HUES6 (cell line): ENCODE measurements around the gene EMD.

ENCODE experiments used
- H3K27ac ChIP-seq: 2 replicates; pipeline ENCODE4 v1.7.0; 2013; ENCODE audit warnings: low read depth, mild to moderate bottlenecking, low read length, inconsistent platforms
- H3K27me3 ChIP-seq: 2 replicates; pipeline ENCODE4 v1.6.1; 2013; ENCODE audit warnings: low read length; ENCODE audit not compliant: control insufficient read depth, insufficient read depth
- H3K36me3 ChIP-seq: 2 replicates; pipeline ENCODE4 v1.6.1; 2013; ENCODE audit warnings: low read length; ENCODE audit not compliant: control insufficient read depth, insufficient read depth
- H3K4me1 ChIP-seq: 2 replicates; pipeline ENCODE4 v1.6.1; 2013; ENCODE audit warnings: low read length; ENCODE audit not compliant: control insufficient read depth, insufficient read depth
- H3K4me3 ChIP-seq: 2 replicates; pipeline ENCODE4 v1.5.1; 2013; ENCODE audit warnings: low read depth, low read length
- H3K9ac ChIP-seq: one replicate; pipeline ENCODE4 v1.6.1; 2013; ENCODE audit warnings: mild to moderate bottlenecking, low read length
- H3K9me3 ChIP-seq: 2 replicates; pipeline ENCODE4 v1.6.1; 2013; ENCODE audit warnings: low read depth, low read length; ENCODE audit not compliant: control insufficient read depth, insufficient read depth

The EMD gene

GRCh38 chrX:154408659-154409221, 29.6 kb downstream of the EMD start:
- peak overlapping the region; percentile 73 for H3K9ac ChIP-seq
- no peaks in the 10 kb centered on the region for H3K27me3 ChIP-seq
- H3K9me3 ChIP-seq, result peaks cover 12% of the 10 kb centered on the region; the same call in 1 of the 2 replicates
- H3K4me1 ChIP-seq, result peaks cover 13% of the 10 kb centered on the region
- peak overlapping the region; percentile 61 for H3K4me3 ChIP-seq
- H3K36me3 ChIP-seq, result peaks cover 9% of the 10 kb centered on the region; the same call in 1 of the 2 replicates
- no peak overlapping the region for H3K27ac ChIP-seq

GRCh38 chrX:154409222-154409871, 30.3 kb downstream of the EMD start, which contains the start of gene DNASE1L1:
DNASE1L1 (minus strand) TSS chrX:154409254; CDS start chrX:154405568, 3,686 bp downstream.
- H3K27me3 ChIP-seq, result no peaks in the 10 kb centered on the region

GRCh38 chrX:154411981-154412340, 32.9 kb downstream of the EMD start:
- Histone ChIP-seq H3K4me1 (peaks cover 13% of the 10 kb centered on the region), H3K27me3 (no peaks in the 10 kb centered on the region), H3K36me3 (peaks cover 16% of the 10 kb centered on the region; the same call in 1 of the 2 replicates), H3K4me3 (peak overlapping the region; percentile 77), H3K9ac (peak overlapping the region; percentile 56), H3K27ac (peak overlapping the region; percentile 54; the same call in 1 of the 2 replicates), H3K9me3 (peaks cover 11% of the 10 kb centered on the region; the same call in 1 of the 2 replicates)

More at GRCh38 chrX:154409222-154409871, 30.3 kb downstream of the EMD start, which contains the start of gene DNASE1L1:
- Histone ChIP-seq H3K9me3 (peaks cover 12% of the 10 kb centered on the region; the same call in 1 of the 2 replicates), H3K27ac (peak within 1 kb of the TSS; percentile 18; the same call in 1 of the 2 replicates), H3K4me1 (peaks cover 13% of the 10 kb centered on the region), H3K36me3 (peaks cover 12% of the 10 kb centered on the region; the same call in 1 of the 2 replicates), H3K9ac (peak within 1 kb of the TSS; percentile 73), H3K4me3 (peak within 1 kb of the TSS; percentile 61)

DNA sequence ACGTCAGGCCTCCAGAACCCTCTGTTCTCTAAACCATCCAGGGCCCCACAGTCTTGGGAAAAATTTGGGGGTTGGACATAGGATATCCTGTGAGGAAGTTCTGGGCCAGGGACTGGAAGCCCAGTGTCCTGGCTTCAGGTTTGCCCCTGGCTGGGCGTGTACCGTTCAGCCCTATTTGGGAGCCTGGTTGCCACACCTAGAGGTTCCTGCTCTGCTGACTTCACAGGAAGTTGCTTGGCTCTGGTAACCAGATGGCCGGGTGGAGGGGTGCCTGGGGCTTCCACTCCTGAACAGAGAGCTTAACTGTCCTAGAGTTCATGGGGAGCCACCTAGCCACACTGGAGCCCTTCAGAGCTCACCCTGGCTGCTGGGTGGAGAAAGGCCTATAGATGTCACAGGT, 33.4 kb downstream of the EMD start:
- Histone ChIP-seq H3K4me1 (peaks cover 13% of the 10 kb centered on the region), H3K27me3 (no peaks in the 10 kb centered on the region), H3K27ac (no peak overlapping the region), H3K36me3 (peaks cover 16% of the 10 kb centered on the region; the same call in 1 of the 2 replicates), H3K9me3 (peaks cover 11% of the 10 kb centered on the region; the same call in 1 of the 2 replicates), H3K4me3 (peak overlapping the region; percentile 77), H3K9ac (peak overlapping the region; percentile 56)

DNA sequence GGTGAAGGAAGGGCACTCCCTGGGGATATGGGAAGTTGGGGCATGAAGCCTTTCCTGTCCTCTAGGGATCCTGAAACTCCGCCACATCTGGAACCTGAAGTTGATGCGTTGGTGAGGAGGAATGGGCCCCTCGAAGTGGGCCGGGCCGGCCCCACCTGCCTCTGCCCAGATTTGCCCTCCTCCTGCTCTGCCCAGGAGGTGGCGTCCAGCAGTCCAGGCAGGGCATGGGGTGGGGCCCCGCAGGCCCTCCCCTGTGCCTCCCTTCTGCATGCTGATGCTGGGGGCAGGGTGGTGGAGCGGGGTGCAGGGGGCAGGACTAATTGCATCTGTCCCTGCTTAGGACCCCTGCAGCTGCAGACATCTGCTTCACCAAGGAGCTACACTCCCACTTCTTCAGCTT, 34.0 kb downstream of the EMD start:
- Histone ChIP-seq H3K9me3 (peaks cover 11% of the 10 kb centered on the region; the same call in 1 of the 2 replicates), H3K9ac (no peak overlapping the region), H3K36me3 (peaks cover 16% of the 10 kb centered on the region; the same call in 1 of the 2 replicates), H3K27ac (no peak overlapping the region), H3K4me1 (peaks cover 13% of the 10 kb centered on the region), H3K4me3 (no peak overlapping the region), H3K27me3 (no peaks in the 10 kb centered on the region)

GRCh38 chrX:154417157-154417556, 38.1 kb downstream of the EMD start:
- peaks cover 28% of the 10 kb centered on the region; the same call in 1 of the 2 replicates for H3K36me3 ChIP-seq
- no peaks in the 10 kb centered on the region for H3K27me3 ChIP-seq
- no peak overlapping the region for H3K27ac ChIP-seq
- peaks cover 16% of the 10 kb centered on the region; the same call in 1 of the 2 replicates for H3K9me3 ChIP-seq
- H3K4me1 ChIP-seq, result no peaks in the 10 kb centered on the region
- no peak overlapping the region for H3K4me3 ChIP-seq
- H3K9ac ChIP-seq, result no peak overlapping the region

DNA sequence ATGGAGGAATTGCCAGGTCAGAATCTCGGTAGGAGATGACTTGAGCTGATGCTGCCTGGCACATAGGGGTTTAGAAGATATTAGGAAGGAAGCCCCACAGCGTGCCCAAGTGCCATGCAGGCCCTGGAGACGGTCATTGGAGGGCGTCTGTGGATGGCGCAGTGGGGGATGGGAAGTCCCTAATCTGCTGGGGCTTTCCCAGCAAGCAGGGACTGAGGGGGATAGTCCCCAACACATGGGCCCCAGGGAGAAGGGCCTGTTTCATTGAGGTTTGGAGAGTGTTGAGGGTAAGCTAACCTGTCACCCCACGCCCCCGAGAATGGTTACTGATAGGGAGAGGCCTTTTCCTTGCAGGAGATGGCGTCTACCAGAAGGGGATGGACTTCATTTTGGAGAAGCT, 40.1 kb downstream of the EMD start:
- Histone ChIP-seq H3K4me1 (no peaks in the 10 kb centered on the region), H3K9me3 (peaks cover 8% of the 10 kb centered on the region; the same call in 1 of the 2 replicates), H3K9ac (no peak overlapping the region), H3K27me3 (no peaks in the 10 kb centered on the region), H3K27ac (no peak overlapping the region), H3K4me3 (no peak overlapping the region), H3K36me3 (peaks cover 16% of the 10 kb centered on the region; the same call in 1 of the 2 replicates)

GRCh38 chrX:154419688-154420401, 40.8 kb downstream of the EMD start:
- no peak overlapping the region for H3K9ac ChIP-seq
- no peaks in the 10 kb centered on the region for H3K4me1 ChIP-seq
- H3K9me3 ChIP-seq, result peaks cover 8% of the 10 kb centered on the region; the same call in 1 of the 2 replicates
- H3K36me3 ChIP-seq, result peaks cover 16% of the 10 kb centered on the region; the same call in 1 of the 2 replicates
- H3K27me3 ChIP-seq, result no peaks in the 10 kb centered on the region
- no peak overlapping the region for H3K27ac ChIP-seq
- H3K4me3 ChIP-seq, result no peak overlapping the region

DNA sequence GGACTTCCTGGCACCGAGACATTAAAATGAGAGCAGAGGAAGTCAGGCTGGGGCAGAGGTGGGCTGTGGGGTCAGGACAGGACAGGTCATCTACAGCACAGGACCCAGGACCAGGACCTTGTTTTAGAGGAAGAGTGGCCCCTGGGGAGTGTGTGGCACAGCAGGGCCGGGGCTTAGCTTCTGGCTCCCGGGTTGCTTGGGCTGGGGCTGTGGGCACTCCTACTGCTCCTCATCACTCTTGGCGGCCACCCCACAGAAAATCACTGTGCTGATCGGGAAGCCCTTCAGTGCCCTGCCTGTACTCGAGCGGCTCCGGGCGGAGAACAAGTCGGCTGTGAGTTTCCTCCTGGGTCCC, 41.3 kb downstream of the EMD start:
- no peak overlapping the region for H3K4me3 ChIP-seq
- H3K9me3 ChIP-seq, result peaks cover 8% of the 10 kb centered on the region; the same call in 1 of the 2 replicates
- peaks cover 13% of the 10 kb centered on the region; the same call in 1 of the 2 replicates for H3K36me3 ChIP-seq
- H3K27ac ChIP-seq, result no peak overlapping the region
- no peak overlapping the region for H3K9ac ChIP-seq
- no peaks in the 10 kb centered on the region for H3K4me1 ChIP-seq
- H3K27me3 ChIP-seq, result no peaks in the 10 kb centered on the region

- Histone ChIP-seq H3K4me1 (peaks cover 10% of the 10 kb centered on the region; the same call in 1 of the 2 replicates), H3K9me3 (peaks cover 16% of the 10 kb centered on the region; the same call in 1 of the 2 replicates), H3K27me3 (no peaks in the 10 kb centered on the region), H3K36me3 (peaks cover 7% of the 10 kb centered on the region; the same call in 1 of the 2 replicates), H3K4me3 (no peak overlapping the region), H3K9ac (no peak overlapping the region), H3K27ac (no peak overlapping the region)
These were observed 48.0 kb downstream of the EMD start for GRCh38 chrX:154426916-154427770.
